ENCODE measurements around the gene EPHA6.
"Not testable (repeated sequence)": the region's sequence is repeated elsewhere in the genome, so short reads cannot be mapped to it uniquely, and the experiment has no call there.

The EPHA6 gene

GRCh38 chr3:97181704-97182103, 367.3 kb downstream of the EPHA6 start:
- no peak for DNase-seq (ENCODE audit: low read depth in 2 of 2)

GRCh38 chr3:97187771-97188170, 373.4 kb downstream of the EPHA6 start:
- DNase-seq (ENCODE audit: low read depth in 2 of 2) = no peak

DNA sequence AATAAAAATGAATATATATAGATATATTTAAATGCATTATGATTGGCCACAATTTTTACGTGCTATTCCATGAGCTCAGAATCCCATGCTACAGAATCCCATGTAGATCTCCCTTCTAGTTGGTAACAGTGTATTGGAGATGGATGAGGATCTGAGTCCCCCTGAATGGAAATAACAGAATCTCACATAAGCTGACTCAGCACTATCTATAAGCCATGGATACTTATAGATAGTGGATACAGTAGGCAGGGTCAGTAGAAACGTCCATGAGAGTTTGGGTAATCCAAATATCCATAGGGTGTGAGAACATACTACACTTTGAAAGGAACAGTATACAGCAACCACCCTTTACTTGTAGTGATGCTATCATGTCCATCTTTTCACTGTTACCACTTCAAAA, 375.4 kb downstream of the EPHA6 start:
- no peak for DNase-seq (ENCODE audit: low read depth in 2 of 2)

GRCh38 chr3:97197083-97197482, 382.7 kb downstream of the EPHA6 start:
- no peak for DNase-seq (ENCODE audit: low read depth in 2 of 2)

- no peak for DNase-seq (ENCODE audit: low read depth in 2 of 2)
Measured at GRCh38 chr3:97197830-97198229, 383.4 kb downstream of the EPHA6 start.

DNA sequence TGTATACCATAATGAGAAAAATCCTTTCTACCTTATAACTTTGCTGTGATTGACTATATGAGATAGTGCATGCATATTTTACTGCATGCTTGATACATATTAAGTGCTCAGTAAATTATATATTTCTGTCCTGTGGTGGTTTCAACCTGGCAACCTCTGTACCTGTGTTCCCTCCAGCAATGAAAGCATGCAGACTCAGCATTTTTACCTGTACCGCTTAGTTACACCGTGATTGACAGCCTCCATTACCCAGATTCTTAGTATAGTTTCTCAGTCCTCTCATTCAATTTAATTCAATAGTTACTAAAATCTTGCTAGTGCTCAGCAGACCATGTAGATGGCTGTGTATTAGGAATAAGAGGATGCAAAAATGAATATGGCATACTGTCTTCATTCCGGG, 386.0 kb downstream of the EPHA6 start:
- DNase-seq (ENCODE audit: low read depth in 2 of 2) = no peak

DNA sequence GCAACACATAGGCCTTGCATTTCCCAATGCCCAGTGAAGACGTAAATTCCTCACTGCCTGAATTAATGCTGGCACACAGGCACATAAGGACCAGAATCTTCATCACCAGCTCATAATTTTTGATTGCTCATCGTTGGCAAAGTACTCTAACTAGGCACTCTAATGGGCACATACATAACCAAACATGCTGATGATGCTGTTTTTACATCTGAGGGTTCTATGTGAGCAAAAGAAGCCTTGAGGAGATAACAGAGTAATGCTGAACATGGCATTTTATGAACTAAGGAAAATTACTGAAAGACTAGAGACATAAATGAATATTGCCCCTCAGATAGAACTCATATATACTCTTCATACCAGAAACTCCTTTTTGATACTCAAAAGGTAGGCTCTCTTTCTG, 387.4 kb downstream of the EPHA6 start:
- DNase-seq (ENCODE audit: low read depth in 2 of 2) = no peak

- DNase-seq (ENCODE audit: low read depth in 2 of 2) = no peak
Measured at GRCh38 chr3:97228966-97229365, 414.6 kb downstream of the EPHA6 start.

- no peak for DNase-seq (ENCODE audit: low read depth in 2 of 2)
Measured at GRCh38 chr3:97230486-97230885, 416.1 kb downstream of the EPHA6 start.

GRCh38 chr3:97232393-97233034, 418.1 kb downstream of the EPHA6 start:
- DNase-seq (ENCODE audit: low read depth in 2 of 2) = no peak

DNA sequence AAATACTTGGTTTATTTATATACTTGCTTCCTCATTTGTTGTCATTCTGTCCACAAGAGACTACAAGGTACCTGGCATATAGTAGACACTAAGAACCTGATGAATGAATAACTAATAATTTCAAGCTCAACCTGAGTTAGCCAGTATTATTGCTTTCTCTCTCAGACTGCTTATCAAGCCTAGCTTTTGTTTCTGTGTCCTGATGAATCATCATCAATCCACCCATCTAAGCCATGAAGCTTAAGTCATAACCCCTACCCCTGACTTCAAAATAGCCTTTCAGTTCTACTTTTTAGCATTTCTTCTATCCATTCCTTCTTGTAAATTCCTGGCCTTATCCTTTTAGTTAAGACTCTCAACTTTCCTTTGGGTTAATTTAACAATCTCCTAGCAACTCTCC, 420.8 kb downstream of the EPHA6 start:
- no peak for DNase-seq (ENCODE audit: low read depth in 2 of 2)

GRCh38 chr3:97235611-97236315, 421.4 kb downstream of the EPHA6 start:
- no peak for DNase-seq (ENCODE audit: low read depth in 2 of 2)

DNA sequence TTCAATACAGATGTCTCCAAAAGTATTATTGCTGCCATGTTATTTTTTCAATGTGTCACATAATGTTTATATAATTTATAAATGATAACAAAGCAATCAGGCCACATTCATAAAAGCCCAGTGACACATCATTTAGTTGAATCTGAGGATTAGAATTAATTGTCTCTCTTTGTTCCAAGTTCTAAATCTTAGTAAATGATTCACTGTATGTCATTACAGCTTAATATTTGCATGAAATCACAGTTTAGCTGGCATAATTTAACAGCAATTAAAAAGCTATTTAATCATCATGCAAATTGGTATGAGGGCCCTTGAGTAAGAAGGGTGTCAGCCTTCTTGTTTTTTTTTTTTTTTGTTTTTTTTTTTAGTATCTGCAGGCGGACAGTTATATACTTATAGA, 427.0 kb downstream of the EPHA6 start:
- no peak for DNase-seq (ENCODE audit: low read depth in 2 of 2)

DNA sequence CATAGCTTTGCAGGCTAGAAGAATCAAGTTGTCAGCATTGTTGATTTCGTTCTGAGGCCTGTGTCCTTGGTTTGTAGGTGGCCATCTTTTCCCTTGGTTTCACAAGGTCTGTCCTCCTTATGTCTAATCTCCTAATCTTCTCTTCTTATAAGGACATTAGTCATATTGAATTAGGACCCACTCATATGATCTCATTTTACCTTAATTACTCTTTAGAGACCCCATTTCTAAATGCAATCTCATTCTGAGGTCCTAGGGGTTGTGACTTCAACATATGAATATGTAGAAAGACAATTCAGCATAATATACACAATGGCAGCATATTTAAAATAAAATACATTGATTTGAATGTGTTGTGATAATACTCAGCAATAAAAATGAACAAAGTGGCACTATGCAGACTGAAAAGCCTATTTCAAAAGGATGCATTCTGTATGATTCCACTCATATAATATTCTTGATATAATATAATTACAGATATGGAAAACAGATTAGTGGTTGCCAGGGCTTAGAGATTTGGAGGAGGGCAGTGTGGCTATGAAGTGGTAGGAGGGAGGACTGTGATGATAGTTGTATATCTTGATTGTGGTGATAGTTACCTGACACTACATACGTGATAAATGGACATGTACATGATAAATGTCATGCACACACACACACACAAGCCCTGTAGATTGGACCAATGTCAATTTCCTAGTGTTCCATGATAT, 431.0 kb downstream of the EPHA6 start:
- no peak for DNase-seq (ENCODE audit: low read depth in 2 of 2)

DNA sequence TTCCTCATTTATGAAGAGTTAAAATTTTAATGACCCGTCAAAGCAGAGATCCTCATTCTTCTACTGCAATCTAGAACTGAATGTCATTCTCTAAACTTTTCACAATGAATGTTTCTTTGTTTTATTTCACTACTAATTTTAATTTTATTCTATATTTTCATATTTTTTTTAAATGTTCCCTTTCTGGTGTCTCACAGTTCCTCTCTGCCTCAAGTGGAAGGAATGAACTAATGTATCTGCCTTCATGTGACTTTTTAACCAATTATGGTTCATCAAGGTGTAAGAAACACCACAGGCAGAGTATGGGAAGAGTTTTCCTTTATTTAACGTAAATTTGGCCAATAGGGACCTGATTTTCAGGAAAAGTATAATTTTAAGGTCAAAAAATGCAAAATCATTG, 441.7 kb downstream of the EPHA6 start:
- no peak for DNase-seq (ENCODE audit: low read depth in 2 of 2)

DNA sequence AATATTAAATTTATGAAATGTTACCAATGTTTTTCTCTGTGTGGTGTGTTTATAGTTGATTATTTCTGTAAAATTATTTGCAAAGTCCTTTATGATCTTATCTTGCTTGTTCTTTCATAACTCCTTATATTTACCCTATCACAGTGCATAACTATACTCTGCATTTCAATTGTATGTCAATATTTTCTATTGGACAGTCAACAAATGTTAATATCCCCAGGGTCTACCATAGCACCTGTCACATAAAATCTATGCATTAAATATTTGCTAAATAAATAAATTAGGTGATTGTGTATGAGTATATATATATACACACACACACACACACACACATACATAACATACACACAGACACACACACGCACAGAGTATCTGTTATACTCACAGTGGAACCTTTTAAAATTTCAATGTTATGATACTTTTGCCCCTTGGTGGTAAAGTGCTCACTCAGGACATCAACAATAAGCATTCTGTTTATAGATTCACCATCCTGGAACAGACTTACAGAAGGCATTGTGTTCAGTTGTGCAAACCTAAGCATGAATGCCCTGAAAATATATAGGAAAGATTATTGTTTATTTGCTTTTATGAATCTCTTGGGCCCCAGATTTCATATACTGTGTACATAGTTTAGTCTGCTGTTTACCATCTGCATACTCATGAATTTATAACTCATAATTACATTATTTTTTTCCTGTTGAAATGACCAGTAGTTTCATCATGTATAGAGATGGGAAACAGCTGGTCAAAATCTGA, 443.7 kb downstream of the EPHA6 start:
- DNase-seq (ENCODE audit: low read depth in 2 of 2) = no peak

- no peak for DNase-seq (ENCODE audit: low read depth in 2 of 2)
Measured at GRCh38 chr3:97259263-97259662, 444.9 kb downstream of the EPHA6 start.

GRCh38 chr3:97264180-97264579, 449.8 kb downstream of the EPHA6 start:
- no peak for DNase-seq (ENCODE audit: low read depth in 2 of 2)

GRCh38 chr3:97265237-97266005, 451.0 kb downstream of the EPHA6 start:
- no peak for DNase-seq (ENCODE audit: low read depth in 2 of 2)

DNA sequence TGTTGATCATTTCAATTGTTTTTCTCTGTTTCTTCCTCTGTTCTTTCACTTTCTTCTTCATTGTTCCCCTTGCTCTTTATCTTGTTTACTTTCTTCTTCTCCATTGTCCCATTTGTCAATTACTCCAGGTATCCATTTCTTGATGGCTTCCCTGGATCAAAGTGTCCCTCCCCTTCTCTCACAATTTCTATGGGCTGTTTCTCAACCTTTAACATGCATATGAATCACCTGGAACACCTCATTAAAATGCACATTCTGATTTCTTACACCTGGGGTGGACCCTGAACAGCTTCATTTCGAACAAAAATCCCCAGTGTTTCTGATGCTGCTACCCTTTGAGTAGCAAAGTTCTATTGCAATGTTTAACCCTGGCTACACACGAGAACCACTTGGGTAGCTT, 454.8 kb downstream of the EPHA6 start:
- DNase-seq (ENCODE audit: low read depth in 2 of 2) = no peak

DNA sequence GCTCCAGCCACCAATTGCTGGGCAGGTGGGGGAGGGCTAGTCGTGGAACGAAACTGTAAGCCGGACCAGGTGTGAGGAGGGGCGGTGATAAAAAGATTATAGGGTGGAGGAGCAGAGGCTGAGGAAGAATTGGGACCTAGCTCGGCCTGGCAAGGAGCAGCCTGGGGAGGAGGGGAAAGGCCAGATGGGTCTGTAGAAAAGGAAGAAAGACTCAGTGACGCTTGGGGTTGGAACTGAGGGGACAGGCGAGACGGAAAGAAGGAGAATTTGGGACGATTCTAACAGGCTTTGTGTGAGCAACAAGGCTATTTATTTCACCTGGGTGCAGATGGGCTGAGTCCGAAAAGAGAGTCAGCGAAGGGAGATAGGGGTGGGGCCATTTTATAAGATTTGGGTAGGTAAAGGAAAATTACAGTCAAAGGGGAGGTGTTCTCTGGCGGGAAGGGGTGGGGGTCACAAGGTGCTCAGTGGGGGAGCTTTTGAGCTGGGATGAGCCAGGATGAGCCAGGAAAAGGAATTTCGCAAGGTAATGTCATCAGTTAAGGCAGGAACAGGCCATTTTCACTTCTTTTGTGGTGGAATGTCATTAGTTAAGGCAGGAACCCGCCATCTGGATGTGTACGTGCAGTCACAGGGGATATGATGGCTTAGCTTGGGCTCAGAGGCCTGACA, 462.6 kb downstream of the EPHA6 start:
- not testable (repeated sequence) for DNase-seq (ENCODE audit: low read depth in 2 of 2)

Data from stimulated activated CD8-positive, alpha-beta memory T cell treated with anti-CD3 and anti-CD28 coated beads, Interleukin-15, amount 100 ng/mL, for 48 hours (primary cell).